Measurements from ENCODE around the gene SLC2A13.

- TF ChIP-seq REST (IDR thresholded peaks at IDR 0.05; ENCODE audit: insufficient read depth in 1 of 2, low read depth in 2 of 2, low read length in 1 of 2) (no peak), POLR2AphosphoS5 (IDR thresholded peaks at IDR 0.05; ENCODE audit: low read depth, low read length) (no peak), SIN3A (IDR thresholded peaks at IDR 0.05; ENCODE audit: borderline replicate concordance, insufficient read depth, low read depth, low read length) (no peak)
- TF ChIP-seq, protein P1, sequence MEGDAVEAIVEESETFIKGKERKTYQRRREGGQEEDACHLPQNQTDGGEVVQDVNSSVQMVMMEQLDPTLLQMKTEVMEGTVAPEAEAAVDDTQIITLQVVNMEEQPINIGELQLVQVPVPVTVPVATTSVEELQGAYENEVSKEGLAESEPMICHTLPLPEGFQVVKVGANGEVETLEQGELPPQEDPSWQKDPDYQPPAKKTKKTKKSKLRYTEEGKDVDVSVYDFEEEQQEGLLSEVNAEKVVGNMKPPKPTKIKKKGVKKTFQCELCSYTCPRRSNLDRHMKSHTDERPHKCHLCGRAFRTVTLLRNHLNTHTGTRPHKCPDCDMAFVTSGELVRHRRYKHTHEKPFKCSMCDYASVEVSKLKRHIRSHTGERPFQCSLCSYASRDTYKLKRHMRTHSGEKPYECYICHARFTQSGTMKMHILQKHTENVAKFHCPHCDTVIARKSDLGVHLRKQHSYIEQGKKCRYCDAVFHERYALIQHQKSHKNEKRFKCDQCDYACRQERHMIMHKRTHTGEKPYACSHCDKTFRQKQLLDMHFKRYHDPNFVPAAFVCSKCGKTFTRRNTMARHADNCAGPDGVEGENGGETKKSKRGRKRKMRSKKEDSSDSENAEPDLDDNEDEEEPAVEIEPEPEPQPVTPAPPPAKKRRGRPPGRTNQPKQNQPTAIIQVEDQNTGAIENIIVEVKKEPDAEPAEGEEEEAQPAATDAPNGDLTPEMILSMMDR (IDR thresholded peaks at IDR 0.05) = no peak
Observed at GRCh38 chr12:39919790-39920189, 186.1 kb downstream of the SLC2A13 start.
